ENCODE data around the gene FAM3A. TPM values are rescaled to one million over a fixed set of nuclear protein-coding genes. Genes with fewer than 3 reads are reported as not detected.

Gene FAM3A
- total and polyA plus RNA-seq, 9 of the 15 experiments (the other 6 are each of a cell fraction or from before 2014, with no cell fraction given), result 0.75 to 70.6 (median 27.0) TPM

- H3K9me3 ChIP-seq (replicated peaks; ENCODE audit: control insufficient read depth, insufficient read depth, low read depth, low read length), result no peaks in the 10 kb centered on the region
- ChIA-PET POLR2A (interaction anchor here (1.7 kb wide), 1 partner anchor 9 kb away, joined by 5 read pairs; the partner anchor contains the start of gene SLC10A3), CTCF (ENCODE audit: low intra/inter-chr PET ratio) (no interaction called here)
- ATAC-seq, result no peak
- in situ Hi-C loops (cut with MboI), result no loop called here
- no peaks in the 10 kb centered on the region for H3K27me3 ChIP-seq (ENCODE audit: control insufficient read depth in 2 of 2, insufficient read depth in 2 of 2, low read length in 2 of 2)
- no peak for FAIRE-seq
- no peak for DNase-seq (ENCODE audit: extremely low read depth in 1 of 4, low spot score in 3 of 4)
- no peak overlapping the region for H3K9ac ChIP-seq (ENCODE audit: insufficient read depth in 1 of 2, low read depth in 2 of 2, low read length in 2 of 2)
- WGBS (ENCODE audit: insufficient coverage, low coverage, missing lambda C conversion rate), result 90% methylated on average over 3 of the region's 5 CpGs
- H3K4me2 ChIP-seq (ENCODE audit: insufficient read depth, low read length), result no peak overlapping the region
- no peaks in the 10 kb centered on the region for H4K20me1 ChIP-seq (replicated peaks; ENCODE audit: control insufficient read depth, insufficient read depth, low read length)
- peaks cover 30% of the 10 kb centered on the region for H3K36me3 ChIP-seq (ENCODE audit: control insufficient read depth, insufficient read depth, low read length)
- no peak overlapping the region for H3K4me3 ChIP-seq
- H3K9me1 ChIP-seq (ENCODE audit: control insufficient read depth, insufficient read depth, low read length), result no peaks in the 10 kb centered on the region
- H3K4me1 ChIP-seq (replicated peaks in 1 of 2; ENCODE audit: control insufficient read depth in 2 of 2, insufficient read depth in 2 of 2, low read length in 2 of 2), result peaks cover 48 to 69% of the 10 kb centered on the region in 2 experiments
- no TSS peak for BruUV-seq (replicated peaks)
- H3K79me2 ChIP-seq (ENCODE audit: control insufficient read depth, insufficient read depth, low read length), result peaks cover 43% of the 10 kb centered on the region
- H2AFZ ChIP-seq (ENCODE audit: low read depth, low read length), result no peak overlapping the region
- H3K27ac ChIP-seq (ENCODE audit: extremely low read depth, low read depth, low read length), result no peak overlapping the region
- TF ChIP-seq HDAC6 (IDR thresholded peaks at IDR 0.05; ENCODE audit: low read depth, low read length), result no peak
- TF ChIP-seq ZNF586 (CRISPR knock-in tag; conservative IDR thresholded peaks at IDR 0.05), result no peak
- TF ChIP-seq POLR2H (tag; IDR thresholded peaks at IDR 0.05; ENCODE audit: low read depth), result no peak
- no peak for TF ChIP-seq SRSF9 (IDR thresholded peaks at IDR 0.05; ENCODE audit: borderline replicate concordance, low read depth, low read length)
- no peak for TF ChIP-seq HDAC2 (IDR thresholded peaks at IDR 0.05)
- no peak for TF ChIP-seq RNF219 (CRISPR knock-in tag; IDR thresholded peaks at IDR 0.05)
- TF ChIP-seq NR2C1 (IDR thresholded peaks at IDR 0.05), result no peak
- TF ChIP-seq NR2C1 (tag; IDR thresholded peaks at IDR 0.05), result no peak
- TF ChIP-seq ZFP36 (IDR thresholded peaks at IDR 0.05; ENCODE audit: low read depth, low read length, partially characterized antibody), result no peak
- no peak for TF ChIP-seq ZNF561 (CRISPR knock-in tag; conservative IDR thresholded peaks at IDR 0.05)
- no peak for TF ChIP-seq RAD21 (CRISPR knock-in tag; conservative IDR thresholded peaks at IDR 0.05 in 1 of 2, IDR thresholded peaks at IDR 0.05 in 1 of 2)
- TF ChIP-seq ZKSCAN3 (CRISPR knock-in tag; IDR thresholded peaks at IDR 0.05), result no peak
- no peak for TF ChIP-seq ZNF197 (CRISPR knock-in tag; IDR thresholded peaks at IDR 0.05; ENCODE audit: low read depth)
- TF ChIP-seq STAG1 (CRISPR knock-in tag; IDR thresholded peaks at IDR 0.05; ENCODE audit: borderline replicate concordance), result no peak
- TF ChIP-seq ZNF134 (CRISPR knock-in tag; conservative IDR thresholded peaks at IDR 0.05), result no peak
- intact Hi-C loops (cut with micrococcal nuclease), result loop anchor here (5.0 kb wide), 1 partner anchor 36 kb away; the partner anchor contains the start of gene FAM3A
Observed at GRCh38 chrX:154481195-154481594, 34.8 kb downstream of the FAM3A start.
